Measurements from ENCODE around the gene SF3B6.

DNA sequence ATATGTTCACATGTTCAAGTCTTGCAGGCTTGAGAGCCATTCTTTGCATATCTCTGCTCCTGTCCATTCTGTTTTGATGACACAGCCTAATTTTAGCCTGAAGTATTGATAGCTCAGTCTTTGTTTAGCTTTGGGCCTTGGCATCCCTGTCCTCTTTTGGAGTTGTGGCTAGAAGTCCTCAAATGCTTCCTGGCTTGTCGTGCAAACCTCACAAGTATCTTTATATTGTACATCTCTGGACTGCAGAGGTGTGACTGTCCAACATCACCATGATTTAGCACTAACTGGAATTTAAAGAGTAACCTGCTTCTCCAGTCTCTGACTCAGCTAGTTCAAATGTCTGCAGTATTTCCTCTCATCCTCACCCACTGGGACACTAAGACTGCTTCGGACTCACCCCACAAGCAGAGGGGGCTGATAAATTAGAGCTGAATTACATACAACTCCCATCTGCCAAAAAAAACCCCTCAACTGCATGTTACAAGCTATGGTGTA lies 35.3 kb upstream of the SF3B6 start:
- TF ChIP-seq, protein P1, sequence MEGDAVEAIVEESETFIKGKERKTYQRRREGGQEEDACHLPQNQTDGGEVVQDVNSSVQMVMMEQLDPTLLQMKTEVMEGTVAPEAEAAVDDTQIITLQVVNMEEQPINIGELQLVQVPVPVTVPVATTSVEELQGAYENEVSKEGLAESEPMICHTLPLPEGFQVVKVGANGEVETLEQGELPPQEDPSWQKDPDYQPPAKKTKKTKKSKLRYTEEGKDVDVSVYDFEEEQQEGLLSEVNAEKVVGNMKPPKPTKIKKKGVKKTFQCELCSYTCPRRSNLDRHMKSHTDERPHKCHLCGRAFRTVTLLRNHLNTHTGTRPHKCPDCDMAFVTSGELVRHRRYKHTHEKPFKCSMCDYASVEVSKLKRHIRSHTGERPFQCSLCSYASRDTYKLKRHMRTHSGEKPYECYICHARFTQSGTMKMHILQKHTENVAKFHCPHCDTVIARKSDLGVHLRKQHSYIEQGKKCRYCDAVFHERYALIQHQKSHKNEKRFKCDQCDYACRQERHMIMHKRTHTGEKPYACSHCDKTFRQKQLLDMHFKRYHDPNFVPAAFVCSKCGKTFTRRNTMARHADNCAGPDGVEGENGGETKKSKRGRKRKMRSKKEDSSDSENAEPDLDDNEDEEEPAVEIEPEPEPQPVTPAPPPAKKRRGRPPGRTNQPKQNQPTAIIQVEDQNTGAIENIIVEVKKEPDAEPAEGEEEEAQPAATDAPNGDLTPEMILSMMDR (IDR thresholded peaks at IDR 0.05; ENCODE audit: low read length): no peak
- TF ChIP-seq EZH2 (IDR thresholded peaks at IDR 0.05; ENCODE audit: borderline replicate concordance, low read length): no peak

Measured in OCI-LY1 (cell line).